Prostate gland (tissue), 2 donors: Measurements from ENCODE around the gene TBX15. TPM values are rescaled to one million over a fixed set of nuclear protein-coding genes. Genes with fewer than 3 reads are reported as not detected.

ENCODE experiments used
- DNase-seq: peaks from one replicate; pipeline ENCODE4 v3.0.0-alpha.2; 2019; ENCODE audit warnings: low spot score
- H3K27ac ChIP-seq, 2 donors: fragments of 200-600 bp; sonication (generic); 2 replicates each; pipeline ENCODE4 v1.5.1; 2017 to 2019
- H3K27me3 ChIP-seq: fragments of 200-600 bp; sonication (generic); replicated peaks from 2 replicates; pipeline ENCODE4 v1.5.1; 2019; ENCODE audit not compliant: insufficient read depth
- H3K36me3 ChIP-seq, 2 donors: fragments of 200-600 bp; sonication (generic); 1 replicate in 1 of 2; 2 replicates in 1 of 2; pipeline versions ENCODE4 v1.5.1 to v1.8.1; 2017 to 2019
- H3K4me1 ChIP-seq: fragments of 200-600 bp; sonication (generic); replicated peaks from 2 replicates; pipeline ENCODE4 v1.5.1; 2019
- H3K4me3 ChIP-seq, 2 donors: fragments of 200-600 bp; sonication (generic); 2 replicates each; pipeline ENCODE4 v1.5.1; 2017 to 2019
- H3K9me3 ChIP-seq: fragments of 200-600 bp; sonication (generic); 2 replicates; pipeline ENCODE4 v1.5.1; 2017
- CTCF ChIP-seq, 4 experiments: fragments of 200-600 bp in 2 of 4; fragments of 450-650 bp in 2 of 4; sonication (generic) in 2 of 4; IDR thresholded peaks; 1 replicate in 3 of 4; 2 replicates in 1 of 4; pipeline ENCODE4 v1.5.1; 2016 to 2019; ENCODE audit warnings: antibody characterized with exemption in 4 of 4, mild to moderate bottlenecking in 2 of 4, moderate library complexity in 2 of 4
- POLR2A ChIP-seq: fragments of 450-650 bp; IDR thresholded peaks from one replicate; pipeline ENCODE4 v1.6.1; 2016; ENCODE audit warnings: antibody characterized with exemption, mild to moderate bottlenecking
- POLR2AphosphoS5 ChIP-seq: sonication (generic); formaldehyde crosslinking; IDR thresholded peaks from one replicate; pipeline ENCODE4 v1.6.1; 2017; ENCODE audit warnings: antibody characterized with exemption
- WGBS: methylation state at CpG from one replicate; pipeline ENCODE4 v1.1.5; 2018; 5-methylcytosine and 5-hydroxymethylcytosine counted together
- intact Hi-C: fragments of 100-400 bp; cut with DNase I; formaldehyde crosslinking; loops from one replicate; pipeline ENCODE4 v1.14.2; 2022
- total RNA-seq, 2 donors: library from RNA; depleted of rRNA; stranded (reverse); fragments of >200 nt; gene quantifications; one replicate each; pipeline ENCODE4 v1.1.0, GENCODE V29; 2016

The TBX15 gene
- total RNA-seq, 2 donors from 2014 or later = 0.40 to 0.87 TPM

- H3K4me3 ChIP-seq = no peak overlapping the region
- no peaks in the 10 kb centered on the region for H3K4me1 ChIP-seq
- no peak overlapping the region for H3K27ac ChIP-seq
- H3K9me3 ChIP-seq = no peaks in the 10 kb centered on the region
- TF ChIP-seq CTCF (IDR thresholded peaks at IDR 0.05) = no peak
- intact Hi-C loops = no loop called here
- no peaks in the 10 kb centered on the region for H3K36me3 ChIP-seq
- WGBS = 87% methylated on average over 4 of the region's 4 CpGs
- H3K27me3 ChIP-seq = no peaks in the 10 kb centered on the region
- DNase-seq = no peak
Measured at GRCh38 chr1:118884946-118885345, 103.2 kb downstream of the TBX15 start.

- H3K4me1 ChIP-seq = no peaks in the 10 kb centered on the region
- no peak for DNase-seq
- 83% methylated on average over 2 of the region's 2 CpGs for WGBS
- TF ChIP-seq POLR2AphosphoS5 = no peak
- no peak for TF ChIP-seq POLR2A
- TF ChIP-seq CTCF (IDR thresholded peaks at IDR 0.05) = no peak
- no peaks in the 10 kb centered on the region for H3K36me3 ChIP-seq
- intact Hi-C loops = no loop called here
- H3K27me3 ChIP-seq = no peaks in the 10 kb centered on the region
- no peak overlapping the region for H3K27ac ChIP-seq
- H3K4me3 ChIP-seq = no peak overlapping the region
- no peaks in the 10 kb centered on the region for H3K9me3 ChIP-seq
Measured at GRCh38 chr1:118881751-118882150, 106.4 kb downstream of the TBX15 start.

GRCh38 chr1:118878661-118879060 lies 109.5 kb downstream of the TBX15 start:
- Histone ChIP-seq H3K27ac (no peak overlapping the region), H3K36me3 (no peaks in the 10 kb centered on the region), H3K4me1 (no peaks in the 10 kb centered on the region), H3K9me3 (no peaks in the 10 kb centered on the region), H3K4me3 (no peak overlapping the region), H3K27me3 (no peaks in the 10 kb centered on the region)
- TF ChIP-seq POLR2A (no peak), CTCF (IDR thresholded peaks at IDR 0.05) (no peak), POLR2AphosphoS5 (no peak)
- intact Hi-C loops = no loop called here
- WGBS = 37% methylated on average over 4 of the region's 4 CpGs
- DNase-seq = no peak

GRCh38 chr1:118877668-118878396 lies 110.3 kb downstream of the TBX15 start:
- Histone ChIP-seq H3K4me3 (no peak overlapping the region), H3K4me1 (no peaks in the 10 kb centered on the region), H3K27me3 (no peaks in the 10 kb centered on the region), H3K9me3 (no peaks in the 10 kb centered on the region), H3K27ac (no peak overlapping the region), H3K36me3 (no peaks in the 10 kb centered on the region)
- intact Hi-C loops = no loop called here
- DNase-seq = no peak
- no peak for TF ChIP-seq CTCF (IDR thresholded peaks at IDR 0.05)
- no peak for TF ChIP-seq POLR2AphosphoS5
- no peak for TF ChIP-seq POLR2A
- WGBS = 70% methylated on average over 3 of the region's 3 CpGs

- no peaks in the 10 kb centered on the region for H3K27me3 ChIP-seq
- no peak overlapping the region for H3K4me3 ChIP-seq
- no peak for DNase-seq
- H3K9me3 ChIP-seq = no peaks in the 10 kb centered on the region
- intact Hi-C loops = no loop called here
- H3K4me1 ChIP-seq = no peaks in the 10 kb centered on the region
- H3K27ac ChIP-seq = no peak overlapping the region
- no peak for TF ChIP-seq POLR2AphosphoS5
- no peak for TF ChIP-seq POLR2A
- no peak for TF ChIP-seq CTCF (IDR thresholded peaks at IDR 0.05)
- 61% methylated on average over 7 of the region's 7 CpGs for WGBS
- no peaks in the 10 kb centered on the region for H3K36me3 ChIP-seq
Measured at GRCh38 chr1:118871582-118872171, 116.5 kb downstream of the TBX15 start.
